MM.1S (cell line): Measurements from ENCODE around the gene FAIM2.

ENCODE experiments used
- EZH2 ChIP-seq: fragments of 300-600 bp; sonication (generic); optimal IDR thresholded peaks from 2 replicates; pipeline ENCODE3; 2017; ENCODE audit warnings: low read depth, mild to moderate bottlenecking, antibody characterized with exemption, low read length, mixed read lengths
- EZH2phosphoT487 ChIP-seq: fragments of 300-600 bp; sonication (generic); IDR thresholded peaks from 2 replicates; pipeline ENCODE4 v1.6.1; 2018; ENCODE audit warnings: antibody characterized with exemption, low read length
- TF ChIP-seq, protein P1 (sequence below): fragments of 300-600 bp; sonication (generic); IDR thresholded peaks from 2 replicates; pipeline ENCODE4 v1.5.1; 2016; ENCODE audit warnings: antibody characterized with exemption, low read length, mixed read lengths

DNA sequence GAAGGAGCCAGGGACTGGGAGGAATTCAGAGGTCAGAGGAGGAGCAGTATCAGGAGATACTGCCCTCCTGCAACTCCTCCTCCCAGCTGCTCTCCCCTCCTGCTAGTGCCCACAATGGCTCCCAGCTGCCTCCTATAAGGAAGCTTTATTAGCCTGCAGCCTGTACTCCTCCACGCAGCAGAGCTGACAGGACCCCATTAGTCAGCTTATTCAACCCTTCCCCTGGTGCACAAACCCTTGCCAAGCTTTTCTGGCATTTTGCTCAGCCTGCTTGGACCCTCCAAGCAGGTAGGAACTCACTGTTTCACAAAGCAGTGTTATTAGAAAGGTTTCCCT is 39.9 kb upstream of the FAIM2 start:
- TF ChIP-seq, protein P1, sequence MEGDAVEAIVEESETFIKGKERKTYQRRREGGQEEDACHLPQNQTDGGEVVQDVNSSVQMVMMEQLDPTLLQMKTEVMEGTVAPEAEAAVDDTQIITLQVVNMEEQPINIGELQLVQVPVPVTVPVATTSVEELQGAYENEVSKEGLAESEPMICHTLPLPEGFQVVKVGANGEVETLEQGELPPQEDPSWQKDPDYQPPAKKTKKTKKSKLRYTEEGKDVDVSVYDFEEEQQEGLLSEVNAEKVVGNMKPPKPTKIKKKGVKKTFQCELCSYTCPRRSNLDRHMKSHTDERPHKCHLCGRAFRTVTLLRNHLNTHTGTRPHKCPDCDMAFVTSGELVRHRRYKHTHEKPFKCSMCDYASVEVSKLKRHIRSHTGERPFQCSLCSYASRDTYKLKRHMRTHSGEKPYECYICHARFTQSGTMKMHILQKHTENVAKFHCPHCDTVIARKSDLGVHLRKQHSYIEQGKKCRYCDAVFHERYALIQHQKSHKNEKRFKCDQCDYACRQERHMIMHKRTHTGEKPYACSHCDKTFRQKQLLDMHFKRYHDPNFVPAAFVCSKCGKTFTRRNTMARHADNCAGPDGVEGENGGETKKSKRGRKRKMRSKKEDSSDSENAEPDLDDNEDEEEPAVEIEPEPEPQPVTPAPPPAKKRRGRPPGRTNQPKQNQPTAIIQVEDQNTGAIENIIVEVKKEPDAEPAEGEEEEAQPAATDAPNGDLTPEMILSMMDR, result no peak
- TF ChIP-seq EZH2 (no peak), EZH2phosphoT487 (no peak)
